Occipital lobe (tissue), 2 donors: Measurements from ENCODE around the gene MT1M. TPM values are rescaled to one million over a fixed set of nuclear protein-coding genes. Genes with fewer than 3 reads are reported as not detected.
"Not testable (repeated sequence)": the region's sequence is repeated elsewhere in the genome, so short reads cannot be mapped to it uniquely, and the experiment has no call there.

Experiments used
- DNase-seq: peaks from one replicate; lab custom pipeline; 2025; lab: John Stamatoyannopoulos, UW
- total RNA-seq: library from RNA; depleted of rRNA; stranded (reverse); fragments of >200 nt; gene quantifications from one replicate; pipeline ENCODE4 v1.2.3, GENCODE V29; 2014

The MT1M gene
- total RNA-seq, 1 donor from 2014 or later: 1.4 TPM

- DNase-seq: no peak
Measured at GRCh38 chr16:56608876-56609462, 23.5 kb upstream of the MT1M start.

- DNase-seq: peak; percentile 50
Measured at GRCh38 chr16:56609463-56609921, 23.0 kb upstream of the MT1M start.

GRCh38 chr16:56610017-56610608 lies 22.3 kb upstream of the MT1M start:
- DNase-seq: no peak

GRCh38 chr16:56610609-56611111 lies 21.8 kb upstream of the MT1M start:
- DNase-seq: no peak

- DNase-seq: no peak
Measured at GRCh38 chr16:56611281-56611833, 21.1 kb upstream of the MT1M start.

GRCh38 chr16:56613706-56614105 lies 18.8 kb upstream of the MT1M start:
- no peak for DNase-seq

GRCh38 chr16:56614549-56614991 lies 17.9 kb upstream of the MT1M start:
- no peak for DNase-seq

GRCh38 chr16:56615353-56615752 lies 17.1 kb upstream of the MT1M start:
- no peak for DNase-seq

- no peak for DNase-seq
Measured at GRCh38 chr16:56616608-56617211, 15.7 kb upstream of the MT1M start.

GRCh38 chr16:56617212-56618085 lies 15.0 kb upstream of the MT1M start:
- no peak for DNase-seq

GRCh38 chr16:56618138-56618537 lies 14.3 kb upstream of the MT1M start:
- DNase-seq: no peak

GRCh38 chr16:56620339-56620897 lies 12.0 kb upstream of the MT1M start:
- DNase-seq: no peak

- not testable (repeated sequence) for DNase-seq
Measured at GRCh38 chr16:56621665-56622445, 10.6 kb upstream of the MT1M start.

- not testable (repeated sequence) for DNase-seq
Measured at GRCh38 chr16:56623184-56623583, 9.3 kb upstream of the MT1M start.

GRCh38 chr16:56623637-56624036 lies 8.8 kb upstream of the MT1M start:
- no peak for DNase-seq

GRCh38 chr16:56625140-56625942 lies 7.1 kb upstream of the MT1M start, which contains the start of gene MT1E:
Gene MT1E (plus strand): TSS chr16:56625781. CDS start chr16:56625852, 71 bp downstream.
- peak; percentile 47 for DNase-seq

- DNase-seq: no peak
Measured at GRCh38 chr16:56625943-56626654, 6.4 kb upstream of the MT1M start.

- no peak for DNase-seq
Measured at GRCh38 chr16:56626685-56627084, 5.8 kb upstream of the MT1M start.
